KMS-11 (cell line): Measurements from ENCODE around the gene MAGI2.
"Not testable (repeated sequence)": the region's sequence is repeated elsewhere in the genome, so short reads cannot be mapped to it uniquely, and the experiment has no call there.

Source experiments
- H2AFZ ChIP-seq: fragments of 200-600 bp; sonication (generic); 2 replicates; pipeline ENCODE4 v1.6.1; 2016; ENCODE audit warnings: antibody characterized with exemption, mixed run types, low read depth
- H3K27ac ChIP-seq: fragments of 200-600 bp; sonication (generic); 2 replicates; pipeline ENCODE4 v1.6.1; 2016; ENCODE audit warnings: mild to moderate bottlenecking, mixed run types
- H3K27me3 ChIP-seq: fragments of 200-600 bp; sonication (generic); 2 replicates; pipeline ENCODE4 v1.6.1; 2017; ENCODE audit warnings: mild to moderate bottlenecking, low read depth, mixed run types, moderate library complexity; ENCODE audit not compliant: insufficient read depth
- H3K36me3 ChIP-seq: fragments of 200-600 bp; sonication (generic); 2 replicates; pipeline ENCODE4 v1.6.1; 2017; ENCODE audit warnings: mild to moderate bottlenecking, mixed run types; ENCODE audit not compliant: insufficient read depth
- H3K4me1 ChIP-seq: fragments of 200-600 bp; sonication (generic); 2 replicates; pipeline ENCODE4 v1.6.1; 2016; ENCODE audit warnings: mild to moderate bottlenecking, low read depth, mixed run types; ENCODE audit not compliant: poor library complexity, severe bottlenecking
- H3K4me2 ChIP-seq: fragments of 200-600 bp; sonication (generic); 2 replicates; pipeline ENCODE4 v1.7.0; 2016; ENCODE audit warnings: mild to moderate bottlenecking, mixed run types
- H3K4me3 ChIP-seq: fragments of 200-600 bp; sonication (generic); IDR thresholded peaks from 2 replicates; pipeline ENCODE4 v1.6.1; 2017; ENCODE audit warnings: low read depth, low read length, mixed read lengths; ENCODE audit not compliant: insufficient read depth
- H3K79me2 ChIP-seq: fragments of 200-600 bp; sonication (generic); 2 replicates; pipeline ENCODE4 v1.6.1; 2016; ENCODE audit warnings: low read depth, mixed run types; ENCODE audit not compliant: insufficient read depth
- H3K9ac ChIP-seq: fragments of 200-600 bp; sonication (generic); 2 replicates; pipeline ENCODE4 v1.6.1; 2016; ENCODE audit warnings: mild to moderate bottlenecking, mixed run types
- H4K20me1 ChIP-seq: fragments of 200-600 bp; sonication (generic); 2 replicates; pipeline ENCODE4 v1.6.1; 2016; ENCODE audit warnings: mild to moderate bottlenecking, mixed run types; ENCODE audit not compliant: insufficient read depth
- TF ChIP-seq, protein P1 (sequence below): fragments of 200-600 bp; sonication (generic); conservative IDR thresholded peaks from 2 replicates; pipeline ENCODE4 v1.6.1; 2017; ENCODE audit warnings: low read depth, mild to moderate bottlenecking, antibody characterized with exemption, low read length, moderate library complexity, mixed read lengths

Gene MAGI2

GRCh38 chr7:78296046-78296597 lies 1157.3 kb downstream of the MAGI2 start:
- Histone ChIP-seq H3K79me2 (no peaks in the 10 kb centered on the region), H4K20me1 (no peaks in the 10 kb centered on the region), H3K4me2 (no peak overlapping the region), H3K4me3 (no peak overlapping the region), H3K36me3 (no peaks in the 10 kb centered on the region), H3K27ac (no peak overlapping the region), H3K9ac (no peak overlapping the region), H3K4me1 (no peaks in the 10 kb centered on the region), H3K27me3 (no peaks in the 10 kb centered on the region), H2AFZ (no peak overlapping the region)
- TF ChIP-seq, protein P1, sequence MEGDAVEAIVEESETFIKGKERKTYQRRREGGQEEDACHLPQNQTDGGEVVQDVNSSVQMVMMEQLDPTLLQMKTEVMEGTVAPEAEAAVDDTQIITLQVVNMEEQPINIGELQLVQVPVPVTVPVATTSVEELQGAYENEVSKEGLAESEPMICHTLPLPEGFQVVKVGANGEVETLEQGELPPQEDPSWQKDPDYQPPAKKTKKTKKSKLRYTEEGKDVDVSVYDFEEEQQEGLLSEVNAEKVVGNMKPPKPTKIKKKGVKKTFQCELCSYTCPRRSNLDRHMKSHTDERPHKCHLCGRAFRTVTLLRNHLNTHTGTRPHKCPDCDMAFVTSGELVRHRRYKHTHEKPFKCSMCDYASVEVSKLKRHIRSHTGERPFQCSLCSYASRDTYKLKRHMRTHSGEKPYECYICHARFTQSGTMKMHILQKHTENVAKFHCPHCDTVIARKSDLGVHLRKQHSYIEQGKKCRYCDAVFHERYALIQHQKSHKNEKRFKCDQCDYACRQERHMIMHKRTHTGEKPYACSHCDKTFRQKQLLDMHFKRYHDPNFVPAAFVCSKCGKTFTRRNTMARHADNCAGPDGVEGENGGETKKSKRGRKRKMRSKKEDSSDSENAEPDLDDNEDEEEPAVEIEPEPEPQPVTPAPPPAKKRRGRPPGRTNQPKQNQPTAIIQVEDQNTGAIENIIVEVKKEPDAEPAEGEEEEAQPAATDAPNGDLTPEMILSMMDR = no peak

GRCh38 chr7:78289471-78289870 lies 1164.0 kb downstream of the MAGI2 start:
- not testable (repeated sequence) for H3K27me3 ChIP-seq, H2AFZ ChIP-seq, H3K36me3 ChIP-seq, H3K4me2 ChIP-seq, H3K27ac ChIP-seq, H3K79me2 ChIP-seq, H3K4me1 ChIP-seq, H4K20me1 ChIP-seq, H3K4me3 ChIP-seq, H3K9ac ChIP-seq

DNA sequence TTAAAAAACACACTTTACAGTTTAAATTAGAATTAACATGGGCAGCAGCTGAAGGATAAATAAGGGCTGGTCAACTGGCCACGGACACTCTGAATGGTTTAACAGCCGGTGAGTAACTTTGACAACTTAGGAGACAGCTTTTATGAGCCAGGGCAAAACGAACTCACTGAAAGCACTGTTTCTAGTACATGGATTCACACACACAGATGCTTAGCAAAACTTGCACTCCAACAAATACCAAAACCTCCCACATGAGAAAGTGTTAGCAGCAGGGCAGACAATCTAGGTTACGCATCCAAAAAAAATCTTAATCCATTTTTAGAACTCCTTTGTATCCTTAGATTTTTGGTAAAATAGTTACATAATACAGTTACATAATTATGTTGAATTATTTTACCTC lies 1168.5 kb downstream of the MAGI2 start:
- TF ChIP-seq, protein P1 = no peak
- no peaks in the 10 kb centered on the region for H3K4me1 ChIP-seq
- H3K9ac ChIP-seq = no peak overlapping the region
- H2AFZ ChIP-seq = no peak overlapping the region
- H3K27ac ChIP-seq = no peak overlapping the region
- H4K20me1 ChIP-seq = no peaks in the 10 kb centered on the region
- no peaks in the 10 kb centered on the region for H3K27me3 ChIP-seq
- no peaks in the 10 kb centered on the region for H3K36me3 ChIP-seq
- H3K4me3 ChIP-seq = no peak overlapping the region
- no peak overlapping the region for H3K4me2 ChIP-seq
- H3K79me2 ChIP-seq = no peaks in the 10 kb centered on the region

GRCh38 chr7:78280276-78280675 lies 1173.2 kb downstream of the MAGI2 start:
- Histone ChIP-seq H3K79me2 (no peaks in the 10 kb centered on the region), H3K4me1 (peaks cover 8% of the 10 kb centered on the region), H3K4me2 (no peak overlapping the region), H3K27me3 (no peaks in the 10 kb centered on the region), H3K9ac (no peak overlapping the region), H3K27ac (no peak overlapping the region), H3K36me3 (no peaks in the 10 kb centered on the region), H3K4me3 (no peak overlapping the region), H4K20me1 (no peaks in the 10 kb centered on the region), H2AFZ (no peak overlapping the region)
- TF ChIP-seq, protein P1 = no peak

GRCh38 chr7:78279457-78279856 lies 1174.0 kb downstream of the MAGI2 start:
- Histone ChIP-seq H3K27ac (no peak overlapping the region), H3K27me3 (no peaks in the 10 kb centered on the region), H3K4me2 (no peak overlapping the region), H3K79me2 (no peaks in the 10 kb centered on the region), H3K4me3 (no peak overlapping the region), H2AFZ (no peak overlapping the region), H4K20me1 (no peaks in the 10 kb centered on the region), H3K4me1 (peaks cover 8% of the 10 kb centered on the region), H3K9ac (no peak overlapping the region), H3K36me3 (no peaks in the 10 kb centered on the region)
- TF ChIP-seq, protein P1 = no peak
